Measurements from ENCODE around the gene CBFB.

Gene CBFB

GRCh38 chr16:66986559-66986958 is 42.4 kb upstream of the CBFB start:
- no peak for TF ChIP-seq NFIC (IDR thresholded peaks at IDR 0.05)
- TF ChIP-seq RAD21 (IDR thresholded peaks at IDR 0.05; ENCODE audit: low read depth) = no peak
- TF ChIP-seq MAX (IDR thresholded peaks at IDR 0.05) = no peak
- no peak for TF ChIP-seq REST (IDR thresholded peaks at IDR 0.05; ENCODE audit: low read depth)
- TF ChIP-seq EP300 (IDR thresholded peaks at IDR 0.05; ENCODE audit: borderline replicate concordance) = no peak
- TF ChIP-seq FOXM1 (IDR thresholded peaks at IDR 0.05; ENCODE audit: borderline replicate concordance, low read depth) = no peak
- TF ChIP-seq TEAD4 (IDR thresholded peaks at IDR 0.05) = no peak
- no peak for TF ChIP-seq TCF12 (IDR thresholded peaks at IDR 0.05; ENCODE audit: low read depth)
- TF ChIP-seq ZBTB7A (IDR thresholded peaks at IDR 0.05; ENCODE audit: low read depth) = no peak

GRCh38 chr16:66988197-66988788 is 40.7 kb upstream of the CBFB start, which contains the start of gene CES4A:
Gene CES4A (plus strand): TSS chr16:66988589. CDS start chr16:66988773, 184 bp downstream.
- TF ChIP-seq CEBPB (IDR thresholded peaks at IDR 0.05) = no peak
- no peak for TF ChIP-seq TCF12 (IDR thresholded peaks at IDR 0.05; ENCODE audit: low read depth)

GRCh38 chr16:66991545-66992077 is 37.3 kb upstream of the CBFB start:
- no peak for TF ChIP-seq FOXM1 (IDR thresholded peaks at IDR 0.05; ENCODE audit: borderline replicate concordance, low read depth)
- no peak for TF ChIP-seq TAF1 (IDR thresholded peaks at IDR 0.05; ENCODE audit: low read depth)
- no peak for TF ChIP-seq NFIC (IDR thresholded peaks at IDR 0.05)
- no peak for TF ChIP-seq MAX (IDR thresholded peaks at IDR 0.05)
- no peak for TF ChIP-seq EGR1 (IDR thresholded peaks at IDR 0.05)
- TF ChIP-seq TCF12 (IDR thresholded peaks at IDR 0.05; ENCODE audit: low read depth) = no peak
- TF ChIP-seq ZBTB7A (IDR thresholded peaks at IDR 0.05; ENCODE audit: low read depth) = no peak
- TF ChIP-seq USF1 (IDR thresholded peaks at IDR 0.05) = no peak

GRCh38 chr16:66996324-66996982 is 32.5 kb upstream of the CBFB start:
- TF ChIP-seq USF1 (IDR thresholded peaks at IDR 0.05) (no peak), REST (IDR thresholded peaks at IDR 0.05; ENCODE audit: low read depth) (no peak), EGR1 (IDR thresholded peaks at IDR 0.05) (no peak), MAX (IDR thresholded peaks at IDR 0.05) (no peak), TEAD4 (IDR thresholded peaks at IDR 0.05) (no peak), CREB1 (IDR thresholded peaks at IDR 0.05; ENCODE audit: low read depth) (no peak), FOXM1 (IDR thresholded peaks at IDR 0.05; ENCODE audit: borderline replicate concordance, low read depth) (no peak), NFIC (IDR thresholded peaks at IDR 0.05) (no peak)

- TF ChIP-seq YY1 (IDR thresholded peaks at IDR 0.05; ENCODE audit: low read depth) (no peak), TAF1 (IDR thresholded peaks at IDR 0.05; ENCODE audit: low read depth) (no peak), TCF12 (IDR thresholded peaks at IDR 0.05; ENCODE audit: low read depth) (no peak), ZBTB7A (IDR thresholded peaks at IDR 0.05; ENCODE audit: low read depth) (no peak), NFIC (IDR thresholded peaks at IDR 0.05) (no peak), FOXM1 (IDR thresholded peaks at IDR 0.05; ENCODE audit: borderline replicate concordance, low read depth) (no peak), REST (IDR thresholded peaks at IDR 0.05; ENCODE audit: low read depth) (no peak)
These were observed 32.0 kb upstream of the CBFB start for GRCh38 chr16:66996983-66997358.

Measured in Ishikawa (cell line).